Dedifferentiated amniotic fluid mesenchymal stem cell (primary cell): ENCODE data around the gene ENTREP1.
A peak's percentile ranks its signal among the peaks of the same experiment; 100 is the strongest.

ENCODE experiments used
- DNase-seq: peaks from one replicate; pipeline ENCODE4 v3.0.0-alpha.2; 2016; ENCODE audit errors: extremely low spot score

The ENTREP1 gene

DNA sequence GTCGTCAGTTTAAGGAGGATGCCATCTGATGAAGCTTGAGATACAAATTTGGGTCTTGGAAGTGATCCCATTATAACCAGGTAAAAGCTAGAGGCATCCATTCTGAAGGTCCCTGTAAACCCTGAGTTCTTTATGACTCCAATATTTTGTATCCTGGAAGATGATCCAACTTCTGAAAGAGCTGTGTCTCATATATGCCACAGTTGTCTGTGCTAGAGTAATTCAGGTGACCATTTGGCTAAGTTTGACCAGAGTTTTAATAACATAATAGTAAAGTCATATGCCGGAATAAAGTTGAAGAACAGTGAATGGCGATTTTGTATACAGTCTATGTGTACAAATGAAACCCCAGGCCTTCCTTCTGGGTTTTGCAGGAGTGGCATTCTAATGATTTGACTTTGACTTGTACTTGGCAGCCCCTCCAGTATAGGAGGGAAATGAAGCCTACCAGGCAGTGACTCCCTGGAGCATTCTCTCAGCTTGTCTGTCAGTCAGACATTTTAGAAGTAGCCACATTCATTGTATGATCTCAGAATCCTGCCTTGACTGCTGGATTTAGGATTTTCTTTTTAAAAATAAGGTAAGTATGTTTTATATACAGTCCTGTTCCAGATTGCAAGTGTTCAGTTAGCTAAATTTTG lies 39.6 kb downstream of the ENTREP1 start:
- DNase-seq: no peak

DNA sequence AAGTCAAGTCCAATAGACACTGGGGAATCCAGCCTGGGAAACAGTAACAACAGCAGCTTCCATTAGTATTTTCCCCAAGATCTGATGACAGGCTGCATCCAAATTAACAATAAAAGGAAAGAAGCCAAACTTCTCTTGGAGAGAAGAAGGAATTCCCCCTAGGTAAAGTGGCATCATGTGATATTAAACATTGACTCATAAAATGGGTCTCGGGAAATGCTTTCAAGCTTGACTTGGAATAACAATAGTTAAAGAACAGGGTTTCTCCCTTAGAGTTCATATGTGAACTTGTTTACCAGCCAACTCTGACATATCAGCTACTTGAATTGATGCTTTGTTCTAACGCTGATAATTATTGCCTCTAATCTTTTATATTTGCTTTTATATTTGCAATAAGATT lies 45.4 kb downstream of the ENTREP1 start:
- no peak for DNase-seq

GRCh38 chr9:69371001-69371400 lies 46.0 kb downstream of the ENTREP1 start:
- DNase-seq: no peak

DNA sequence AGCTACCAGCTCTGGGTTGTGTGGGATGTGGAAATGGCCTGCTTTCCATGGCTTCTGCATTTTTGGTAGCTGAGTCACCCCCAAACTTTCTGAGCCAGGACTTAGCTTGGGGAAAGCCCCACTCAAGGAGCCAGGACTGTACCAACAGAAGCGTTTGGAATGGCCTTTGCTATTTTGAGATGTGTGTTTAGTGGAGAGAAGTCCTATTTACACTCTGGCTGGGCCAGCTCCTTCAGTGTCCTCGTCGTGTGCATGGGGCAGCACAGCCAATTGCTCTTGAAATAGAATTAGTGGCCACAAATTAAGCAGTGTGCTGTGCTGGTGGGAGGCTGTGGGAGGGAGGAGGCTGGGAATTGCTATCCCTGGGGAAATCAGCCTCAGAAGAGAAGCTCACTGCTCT lies 51.6 kb downstream of the ENTREP1 start:
- DNase-seq: peak; percentile 86

- DNase-seq: no peak
Observed at GRCh38 chr9:69377291-69377690, 52.3 kb downstream of the ENTREP1 start.

DNA sequence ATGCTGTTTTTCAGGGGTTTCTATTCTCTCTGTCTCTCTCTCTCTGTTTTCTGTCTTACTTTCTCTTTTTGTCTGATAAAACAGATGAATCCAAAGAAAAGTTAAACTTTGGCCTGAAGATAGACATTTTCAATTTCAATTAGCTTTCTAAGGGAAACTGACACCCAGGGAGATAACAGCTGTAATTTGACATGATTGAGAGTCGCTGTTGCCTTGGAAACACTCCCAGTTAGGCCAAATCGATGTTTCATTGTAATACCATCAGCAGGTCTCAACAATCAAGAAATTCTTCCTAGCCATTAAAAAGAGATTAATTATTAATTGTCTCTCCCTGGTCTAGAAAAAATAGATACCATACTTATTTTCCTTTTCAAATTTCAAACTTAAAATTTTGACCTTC lies 53.0 kb downstream of the ENTREP1 start:
- DNase-seq: no peak

- DNase-seq: no peak
Observed at GRCh38 chr9:69379270-69379982, 54.4 kb downstream of the ENTREP1 start.

- DNase-seq: no peak
Observed at GRCh38 chr9:69380301-69380700, 55.3 kb downstream of the ENTREP1 start.

GRCh38 chr9:69380811-69381210 lies 55.8 kb downstream of the ENTREP1 start:
- no peak for DNase-seq

- DNase-seq: no peak
Observed at GRCh38 chr9:69382135-69382534, 57.1 kb downstream of the ENTREP1 start.

DNA sequence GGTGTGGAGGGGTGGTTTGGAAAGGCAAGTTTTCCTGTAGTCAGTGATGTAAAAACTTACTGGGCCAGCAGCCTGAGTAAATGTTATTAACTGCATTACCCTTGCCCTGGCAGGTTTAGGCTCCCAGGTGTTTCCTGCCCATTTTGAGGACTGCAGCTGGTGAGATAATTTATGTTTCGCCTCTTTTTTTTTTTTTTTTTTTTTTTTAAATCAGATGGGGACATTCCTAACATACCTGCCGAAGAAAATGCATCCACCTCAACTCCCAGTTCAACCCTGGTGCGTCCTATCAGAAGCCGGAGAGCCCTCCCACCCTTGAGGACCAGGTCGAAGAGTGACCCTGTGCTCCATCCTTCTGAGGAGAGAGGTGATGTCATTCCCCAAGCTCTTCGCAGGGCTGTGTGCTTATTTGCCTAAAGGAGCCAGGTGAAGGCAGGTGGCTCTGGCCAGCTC lies 60.6 kb downstream of the ENTREP1 start:
- no peak for DNase-seq

DNA sequence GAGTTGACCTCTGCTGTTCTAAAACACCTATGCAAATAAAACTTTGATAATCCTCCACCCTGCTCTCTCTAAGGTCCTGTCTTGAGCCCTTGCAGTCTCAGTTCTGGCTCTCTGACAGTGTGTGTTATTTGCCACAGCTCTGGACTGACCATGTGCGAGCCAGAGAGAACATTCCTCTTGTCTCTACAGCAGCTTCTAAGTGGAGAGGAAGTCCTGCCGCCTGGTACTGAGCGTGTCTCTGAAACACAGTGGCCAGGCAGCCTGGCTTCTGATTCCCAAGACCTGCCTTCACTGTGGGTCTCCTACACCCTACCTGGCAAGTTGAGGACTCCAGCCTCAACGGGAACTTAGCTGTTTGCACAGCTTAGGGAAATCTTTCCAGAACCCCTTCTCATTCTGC lies 61.6 kb downstream of the ENTREP1 start:
- no peak for DNase-seq

DNA sequence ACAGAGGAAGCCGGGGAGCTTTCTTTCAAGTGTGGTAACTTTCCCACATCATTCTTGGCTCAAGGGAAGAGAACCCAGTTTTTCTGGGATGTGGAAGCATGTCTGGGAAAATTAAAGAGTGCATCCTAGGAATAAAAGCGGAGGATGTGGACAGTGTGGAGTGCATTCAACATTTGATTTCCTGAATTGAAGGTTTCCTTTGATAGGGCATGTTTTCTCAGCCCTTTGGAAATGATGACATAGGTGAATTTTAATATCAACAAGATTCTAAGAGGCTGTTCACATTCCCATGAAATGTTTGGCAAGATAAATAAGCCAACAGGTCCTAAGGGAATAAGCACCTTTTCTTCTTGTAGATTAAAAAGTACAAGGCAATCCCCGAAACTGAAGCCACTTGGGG lies 63.6 kb downstream of the ENTREP1 start:
- DNase-seq: no peak

- DNase-seq: no peak
Observed at GRCh38 chr9:69389437-69389995, 64.5 kb downstream of the ENTREP1 start.

GRCh38 chr9:69391487-69391886 lies 66.5 kb downstream of the ENTREP1 start:
- no peak for DNase-seq

DNA sequence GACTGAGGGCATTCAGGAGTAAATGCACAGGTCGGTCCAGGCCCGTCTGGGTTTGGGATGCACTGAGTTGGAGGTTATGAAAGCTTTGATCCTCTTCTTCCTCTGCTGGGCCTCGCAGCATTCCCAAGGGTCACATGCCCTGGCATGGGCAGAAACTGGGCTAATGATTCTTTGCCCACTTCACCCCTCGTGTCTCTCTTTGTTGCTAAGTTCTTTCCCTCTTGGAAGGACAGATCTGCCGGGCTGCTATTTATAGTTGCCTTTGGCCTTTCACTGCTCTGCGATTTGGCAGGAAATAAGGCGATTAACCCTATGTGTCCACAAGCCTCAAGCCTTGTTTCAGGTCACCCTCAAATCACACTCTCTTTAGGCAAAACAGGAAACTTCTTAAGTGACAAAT lies 66.9 kb downstream of the ENTREP1 start:
- no peak for DNase-seq

DNA sequence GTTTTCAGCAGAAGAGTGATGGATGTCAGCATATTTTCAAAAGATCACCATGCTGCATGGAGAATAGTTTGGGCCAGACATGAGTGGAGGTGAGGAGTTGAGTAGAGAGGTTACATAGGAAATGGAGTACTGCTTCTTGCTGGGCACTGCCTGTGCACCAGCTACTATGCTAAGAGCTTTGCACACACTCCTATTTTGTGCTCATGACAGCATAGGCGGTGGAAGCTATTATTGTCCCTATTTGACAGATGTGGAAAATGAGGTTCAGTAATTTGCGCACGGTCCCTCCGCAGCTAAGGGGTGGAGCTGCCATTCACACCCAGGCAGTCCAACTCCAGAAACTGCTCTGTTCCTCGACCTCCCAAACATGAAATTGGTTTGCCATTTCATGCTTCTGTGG lies 67.8 kb downstream of the ENTREP1 start:
- DNase-seq: no peak

- DNase-seq: peak; percentile 13
Observed at GRCh38 chr9:69393425-69393824, 68.4 kb downstream of the ENTREP1 start.

- no peak for DNase-seq
Observed at GRCh38 chr9:69395718-69396117, 70.7 kb downstream of the ENTREP1 start.

GRCh38 chr9:69396759-69397158 lies 71.7 kb downstream of the ENTREP1 start:
- DNase-seq: no peak

DNA sequence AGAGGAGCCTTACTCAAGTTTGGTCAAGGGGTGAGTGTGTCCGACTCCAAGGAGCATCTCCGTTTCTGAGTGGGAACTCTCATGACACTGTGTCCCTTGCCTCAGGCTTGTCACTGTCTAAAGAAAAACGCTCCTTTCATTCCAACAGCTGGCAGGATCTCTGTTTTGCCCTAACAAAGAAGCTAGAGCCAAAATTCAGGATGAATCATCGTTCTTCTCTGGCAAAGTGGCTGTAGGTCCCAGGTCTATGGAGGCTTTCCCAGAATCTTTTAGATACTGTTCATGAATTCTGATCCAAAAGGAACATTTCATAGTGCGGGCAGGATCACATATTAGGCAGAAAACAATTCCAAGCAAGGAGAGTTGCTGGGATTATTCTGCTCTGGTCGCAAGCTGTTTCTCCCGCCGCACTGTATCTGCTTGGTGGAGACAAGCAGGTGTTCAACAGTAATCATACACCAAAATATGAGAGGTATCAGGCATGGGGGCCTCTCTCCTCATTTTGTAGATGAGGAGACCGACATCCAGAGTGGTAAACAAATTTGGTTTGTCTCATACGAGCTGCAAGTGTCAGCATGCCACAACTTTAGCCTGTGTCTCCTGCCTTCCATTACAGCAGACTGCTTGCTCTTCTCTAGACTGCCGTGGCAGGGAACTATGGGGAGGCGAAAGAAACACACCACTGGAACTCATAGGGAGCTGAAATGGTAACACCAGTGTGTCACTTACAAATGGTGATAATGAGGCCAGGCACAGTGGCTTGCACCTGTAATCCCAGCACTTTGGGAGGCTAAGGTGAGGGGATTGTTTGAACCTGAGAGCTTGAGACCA lies 72.6 kb downstream of the ENTREP1 start:
- no peak for DNase-seq

- no peak for DNase-seq
Observed at GRCh38 chr9:69400470-69400869, 75.5 kb downstream of the ENTREP1 start.
